ENCODE data around the gene THSD8. TPM values are rescaled to one million over a fixed set of nuclear protein-coding genes. Genes with fewer than 3 reads are reported as not detected.
A peak's percentile ranks its signal among the peaks of the same experiment; 100 is the strongest.

The THSD8 gene
- total and polyA plus RNA-seq, 2 of the 8 experiments (the other 6 are each of a cell fraction or from before 2014, with no cell fraction given), result 8.2 to 42.3 TPM

DNA sequence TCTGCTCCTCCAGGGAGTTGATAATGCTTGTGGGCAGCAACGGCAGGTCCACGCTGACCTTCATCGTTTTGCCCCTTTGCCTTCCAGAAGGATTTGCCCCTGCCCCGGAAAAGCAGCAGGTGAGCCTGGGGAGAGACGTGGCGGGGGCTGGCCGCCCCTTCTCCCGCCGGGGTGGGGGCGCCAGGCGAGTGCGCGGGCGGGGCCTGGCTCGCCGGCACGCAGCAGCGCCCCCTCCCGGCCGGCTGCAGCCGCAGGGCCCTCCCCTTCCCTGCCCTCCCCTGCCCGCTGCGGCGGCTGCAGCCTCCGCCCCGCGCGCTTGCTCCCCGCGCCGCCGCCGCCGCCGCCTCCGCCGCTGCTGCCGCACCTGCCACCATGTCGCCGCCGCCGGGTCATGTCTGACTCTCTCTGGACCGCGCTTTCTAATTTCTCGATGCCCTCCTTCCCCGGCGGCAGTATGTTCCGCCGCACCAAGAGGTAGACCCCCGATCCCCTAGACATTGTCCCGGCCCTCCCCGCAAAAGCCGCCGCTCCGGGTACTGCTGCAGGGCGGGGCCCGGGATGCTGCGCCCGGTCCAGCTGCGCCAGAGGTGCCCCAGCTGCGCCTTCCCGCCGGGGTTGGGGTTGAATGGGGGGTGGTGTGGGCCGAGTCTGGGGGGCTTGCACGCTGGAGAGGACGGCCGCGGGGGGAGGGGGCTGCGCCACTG is 36.5 kb downstream of the THSD8 start, which contains the start of gene MAST1:
Gene MAST1 (plus strand): TSS at position 334 of the 704 bp plus-strand sequence. CDS start 58 bp downstream, at position 392.
- H3K36me3 ChIP-seq (ENCODE audit: control insufficient read depth in 2 of 4, insufficient read depth in 4 of 4, low read length in 3 of 4), result peaks cover 0 to 3% (median 0%) of the 10 kb centered on the region in 4 experiments; a peak in 1 of 8 replicates
- no peak within 1 kb of the TSS for H2BK5ac ChIP-seq (ENCODE audit: low read depth, low read length)
- H3K79me1 ChIP-seq (ENCODE audit: low read depth, low read length), result peaks cover 11% of the 10 kb centered on the region
- 0 out of 2 replicates have a peak within 1 kb of the TSS, but pooled peaks have one; percentile 3 for H2BK20ac ChIP-seq (ENCODE audit: low read length)
- DNase-seq (ENCODE audit: low read depth in 1 of 2, low spot score in 2 of 2) (peak in 1 of 2 experiments; percentile 86), FAIRE-seq (no peak)
- peak within 1 kb of the TSS; percentile 62 for H3K18ac ChIP-seq (ENCODE audit: extremely low read depth, low read length)
- TF ChIP-seq KDM4A (IDR thresholded peaks at IDR 0.05; ENCODE audit: low read depth, low read length, severe bottlenecking) (peak; percentile 86), POLR2AphosphoS5 (IDR thresholded peaks at IDR 0.05; ENCODE audit: low read depth, low read length) (no peak), NANOG (IDR thresholded peaks at IDR 0.05; ENCODE audit: insufficient read depth, low read depth, low read length, poor library complexity, severe bottlenecking) (no peak), ASH2L (IDR thresholded peaks at IDR 0.05; ENCODE audit: low read length) (peak; percentile 53), PHF8 (conservative IDR thresholded peaks at IDR 0.05; ENCODE audit: low read depth, low read length) (0 out of 2 replicates have a peak, but pooled peaks have one; percentile 36), CREB1 (IDR thresholded peaks at IDR 0.05) (0 out of 2 replicates have a peak, but pooled peaks have one; percentile 8)
- TF ChIP-seq, protein P1, sequence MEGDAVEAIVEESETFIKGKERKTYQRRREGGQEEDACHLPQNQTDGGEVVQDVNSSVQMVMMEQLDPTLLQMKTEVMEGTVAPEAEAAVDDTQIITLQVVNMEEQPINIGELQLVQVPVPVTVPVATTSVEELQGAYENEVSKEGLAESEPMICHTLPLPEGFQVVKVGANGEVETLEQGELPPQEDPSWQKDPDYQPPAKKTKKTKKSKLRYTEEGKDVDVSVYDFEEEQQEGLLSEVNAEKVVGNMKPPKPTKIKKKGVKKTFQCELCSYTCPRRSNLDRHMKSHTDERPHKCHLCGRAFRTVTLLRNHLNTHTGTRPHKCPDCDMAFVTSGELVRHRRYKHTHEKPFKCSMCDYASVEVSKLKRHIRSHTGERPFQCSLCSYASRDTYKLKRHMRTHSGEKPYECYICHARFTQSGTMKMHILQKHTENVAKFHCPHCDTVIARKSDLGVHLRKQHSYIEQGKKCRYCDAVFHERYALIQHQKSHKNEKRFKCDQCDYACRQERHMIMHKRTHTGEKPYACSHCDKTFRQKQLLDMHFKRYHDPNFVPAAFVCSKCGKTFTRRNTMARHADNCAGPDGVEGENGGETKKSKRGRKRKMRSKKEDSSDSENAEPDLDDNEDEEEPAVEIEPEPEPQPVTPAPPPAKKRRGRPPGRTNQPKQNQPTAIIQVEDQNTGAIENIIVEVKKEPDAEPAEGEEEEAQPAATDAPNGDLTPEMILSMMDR (IDR thresholded peaks at IDR 0.05; ENCODE audit: control extremely low read depth in 1 of 3, insufficient read depth in 1 of 3, low read depth in 1 of 3, low read length in 3 of 3), result peak; percentile 63 to 89 (median 69)
- peak within 1 kb of the TSS; percentile 47; the same call in 1 of the 2 replicates for H2AK5ac ChIP-seq (ENCODE audit: low read depth, low read length)
- 0 out of 2 replicates have a peak within 1 kb of the TSS, but pooled peaks have one; percentile 6 for H2BK15ac ChIP-seq (ENCODE audit: low read length)
- H3K27me3 ChIP-seq (replicated peaks in 1 of 4; ENCODE audit: control insufficient read depth in 3 of 4, extremely low read depth in 1 of 4, insufficient read depth in 3 of 4, low read length in 3 of 4), result peaks cover 0 to 13% (median 9%) of the 10 kb centered on the region in 4 experiments; a peak in 5 of 7 replicates
- H3K56ac ChIP-seq (replicated peaks; ENCODE audit: insufficient read length, low read depth, low read length), result no peak within 1 kb of the TSS
- CTCF ChIA-PET (ENCODE audit: partially characterized antibody), result interaction anchor here (0.9 to 1.5 kb wide), 4 partner anchors 9 to 65 kb away, joined by 3 to 13 read pairs (median 5); no protein-coding TSS in a partner anchor
- no peak within 1 kb of the TSS for H4K91ac ChIP-seq (replicated peaks; ENCODE audit: insufficient read length, low read length)
- no peak within 1 kb of the TSS for H2BK120ac ChIP-seq (replicated peaks; ENCODE audit: low read depth, low read length)
- no peaks in the 10 kb centered on the region for H3K9me3 ChIP-seq (ENCODE audit: insufficient read depth in 2 of 2, low read depth in 1 of 2, low read length in 1 of 2)
- H4K20me1 ChIP-seq (replicated peaks in 1 of 2; ENCODE audit: control insufficient read depth in 1 of 2, insufficient read depth in 2 of 2, low read length in 2 of 2), result peaks cover 8 to 21% of the 10 kb centered on the region in 2 experiments
- H3K14ac ChIP-seq (ENCODE audit: insufficient read length), result no peak within 1 kb of the TSS
- peak within 1 kb of the TSS; percentile 77; the same call in 1 of the 2 replicates for H2BK12ac ChIP-seq (ENCODE audit: low read depth, low read length)
- peak within 1 kb of the TSS; percentile 81 for H4K8ac ChIP-seq (ENCODE audit: extremely low read depth, insufficient read depth, low read length)
- peaks cover 8 to 43% (median 19%) of the 10 kb centered on the region in 4 experiments for H3K4me1 ChIP-seq (replicated peaks in 1 of 4; ENCODE audit: control insufficient read depth in 3 of 4, insufficient read depth in 4 of 4, low read length in 3 of 4)
- 2% methylated on average over 26 of the region's 69 CpGs; no CpG with 5 or more reads in 1 of the 2 experiments for WGBS, 2 experiments (ENCODE audit: extremely low coverage in 1 of 2, insufficient coverage in 1 of 2, insufficient read length in 1 of 2, insufficient replicate concordance in 2 of 2, low coverage in 1 of 2, low lambda C conversion rate in 2 of 2, missing lambda C conversion rate in 1 of 2)
- H3K4me2 ChIP-seq (ENCODE audit: insufficient read depth in 1 of 2, low read depth in 2 of 2, low read length in 2 of 2), result peak within 1 kb of the TSS; percentile 73 to 75
- H3K4ac ChIP-seq (replicated peaks; ENCODE audit: insufficient read length, low read depth, low read length), result no peak within 1 kb of the TSS
- H4K5ac ChIP-seq (ENCODE audit: insufficient read length, low read depth, low read length), result no peak within 1 kb of the TSS
- POLR2A ChIA-PET (ENCODE audit: partially characterized antibody), result interaction anchor here (0.6 to 1.3 kb wide), 2 partner anchors 24 to 74 kb away, joined by 3 to 4 read pairs; no protein-coding TSS in a partner anchor
- no peak within 1 kb of the TSS for H2AFZ ChIP-seq (ENCODE audit: low read length)
- peak within 1 kb of the TSS in 2 of 4 experiments; percentile 35 to 44; a peak in 4 of 7 replicates for H3K9ac ChIP-seq (replicated peaks in 1 of 4; ENCODE audit: extremely low read depth in 1 of 4, low read depth in 3 of 4, low read length in 3 of 4)
- peak within 1 kb of the TSS; percentile 59 to 92 (median 62) for H3K4me3 ChIP-seq (ENCODE audit: extremely low read depth in 1 of 4, insufficient read depth in 2 of 4, low read depth in 3 of 4, low read length in 4 of 4)
- H3K79me2 ChIP-seq (ENCODE audit: control insufficient read depth in 1 of 2, insufficient read depth in 2 of 2, low read length in 2 of 2), result peaks cover 0 to 9% of the 10 kb centered on the region in 2 experiments; a peak in 2 of 4 replicates
- H3K23me2 ChIP-seq (ENCODE audit: low read depth, low read length), result peaks cover 26% of the 10 kb centered on the region
- no peak within 1 kb of the TSS for H3K23ac ChIP-seq (ENCODE audit: insufficient read length)
- H3K27ac ChIP-seq (ENCODE audit: low read depth, low read length), result no peak within 1 kb of the TSS

Data from H1 (cell line).